Activated CD4-positive, alpha-beta T cell treated with anti-CD3 and anti-CD28 coated beads, Interleukin-2, amount 50 U/mL, for 1 hour (primary cell): ENCODE measurements around the gene FLOT2.
"Not testable (repeated sequence)": the region's sequence is repeated elsewhere in the genome, so short reads cannot be mapped to it uniquely, and the experiment has no call there.

Experiments
- DNase-seq: peaks from one replicate; pipeline ENCODE4 v3.0.0-alpha.2; 2020

FLOT2 gene

DNA sequence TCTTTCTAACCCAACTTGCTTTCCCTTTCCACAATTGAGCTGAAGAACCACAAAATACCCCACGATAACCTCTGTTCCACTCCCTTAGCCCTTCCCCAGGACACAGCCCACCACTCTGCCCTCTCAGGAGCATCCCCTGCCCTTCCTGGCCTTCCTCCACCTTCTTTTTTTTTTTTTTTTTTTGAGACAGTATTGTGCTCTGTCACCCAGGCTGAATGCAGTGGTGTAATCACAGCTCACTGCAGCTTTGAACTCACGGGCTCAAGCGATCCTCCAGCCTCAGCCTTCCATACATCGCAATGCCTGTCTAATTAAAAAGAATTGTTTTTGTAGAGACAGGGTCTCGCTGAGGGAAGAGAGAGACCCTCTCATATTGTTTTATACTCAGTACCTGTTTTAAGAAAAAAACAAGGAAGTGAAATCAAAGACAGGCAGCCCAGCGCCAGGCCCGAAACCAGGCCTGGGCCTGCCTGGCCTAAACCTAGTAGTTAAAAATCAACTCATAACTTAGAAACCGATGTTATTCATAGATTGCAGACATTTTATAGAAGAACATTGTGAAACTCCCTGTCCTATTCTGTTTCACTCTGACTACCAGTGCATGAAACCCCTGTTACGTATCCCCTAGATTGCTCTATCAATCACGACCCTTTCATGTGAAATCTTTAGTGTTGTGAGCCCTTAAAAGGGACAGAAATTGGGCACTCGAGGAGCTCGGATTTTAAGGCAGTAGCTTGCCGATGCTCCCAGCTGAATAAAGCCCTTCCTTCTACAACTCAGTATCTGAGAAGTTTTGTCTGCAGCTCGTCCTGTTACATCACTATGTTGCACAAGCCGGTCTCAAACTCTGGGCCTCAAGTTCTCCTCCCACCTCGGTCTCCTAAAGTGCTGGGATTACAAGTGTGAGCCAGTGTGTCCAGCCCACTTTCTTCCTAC, 4.0 kb downstream of the FLOT2 start:
- DNase-seq: peak; percentile 23

GRCh38 chr17:28892024-28892423, 5.5 kb downstream of the FLOT2 start:
- no peak for DNase-seq

- DNase-seq: no peak
Observed at GRCh38 chr17:28891201-28891600, 6.3 kb downstream of the FLOT2 start.

GRCh38 chr17:28889996-28890395, 7.5 kb downstream of the FLOT2 start:
- no peak for DNase-seq

GRCh38 chr17:28888832-28889231, 8.7 kb downstream of the FLOT2 start:
- DNase-seq: no peak

GRCh38 chr17:28887871-28888471, 9.6 kb downstream of the FLOT2 start:
- no peak for DNase-seq

GRCh38 chr17:28885951-28886350, 11.6 kb downstream of the FLOT2 start:
- no peak for DNase-seq

DNA sequence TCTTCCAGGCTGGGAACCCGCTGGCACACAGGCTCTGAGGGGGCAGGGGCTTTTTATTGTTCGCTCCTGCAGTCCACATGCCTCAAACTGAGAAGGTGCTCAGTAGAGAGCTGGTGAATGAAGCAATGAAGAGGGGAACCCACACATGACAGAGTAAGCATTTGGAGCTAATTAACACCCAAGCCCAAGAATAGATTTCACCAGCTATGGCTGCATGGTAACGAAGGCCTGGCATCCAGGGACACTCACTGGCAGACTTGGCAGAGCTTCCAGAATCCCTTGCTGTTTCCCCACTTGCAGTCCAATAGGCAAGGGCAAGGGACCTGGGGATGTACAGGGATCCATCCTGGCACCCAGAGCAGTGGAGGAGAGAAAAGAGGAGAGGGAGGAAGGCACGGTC, 12.2 kb downstream of the FLOT2 start:
- no peak for DNase-seq

- DNase-seq: no peak
Observed at GRCh38 chr17:28883967-28884702, 13.4 kb downstream of the FLOT2 start.

GRCh38 chr17:28882154-28882895, 15.2 kb downstream of the FLOT2 start:
- DNase-seq: no peak

DNA sequence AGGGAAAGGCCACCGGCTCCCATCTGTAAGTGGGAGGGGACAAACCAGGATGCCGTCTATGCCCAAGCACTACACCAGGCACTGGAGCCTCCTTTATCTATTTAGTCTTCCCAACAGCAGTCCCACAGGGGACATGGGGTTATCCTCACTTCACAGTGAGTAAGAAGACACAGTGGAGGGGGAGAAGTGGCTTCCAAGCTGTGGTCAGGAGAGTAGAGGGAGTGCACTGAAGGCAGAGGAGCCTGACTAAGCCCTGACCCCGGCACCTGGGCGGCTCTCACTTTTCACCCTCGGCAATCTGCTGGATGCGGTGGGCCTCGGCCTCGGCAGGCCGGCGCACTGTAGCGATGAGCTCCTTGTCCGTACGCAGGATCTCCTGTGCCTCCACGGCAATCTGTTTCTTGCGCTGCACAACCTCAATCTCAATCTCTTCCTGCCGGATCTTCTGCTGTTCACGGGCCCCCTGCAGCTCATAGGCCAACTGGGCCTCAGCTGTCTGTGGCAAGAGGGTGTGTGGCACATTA, 15.9 kb downstream of the FLOT2 start:
- no peak for DNase-seq

DNA sequence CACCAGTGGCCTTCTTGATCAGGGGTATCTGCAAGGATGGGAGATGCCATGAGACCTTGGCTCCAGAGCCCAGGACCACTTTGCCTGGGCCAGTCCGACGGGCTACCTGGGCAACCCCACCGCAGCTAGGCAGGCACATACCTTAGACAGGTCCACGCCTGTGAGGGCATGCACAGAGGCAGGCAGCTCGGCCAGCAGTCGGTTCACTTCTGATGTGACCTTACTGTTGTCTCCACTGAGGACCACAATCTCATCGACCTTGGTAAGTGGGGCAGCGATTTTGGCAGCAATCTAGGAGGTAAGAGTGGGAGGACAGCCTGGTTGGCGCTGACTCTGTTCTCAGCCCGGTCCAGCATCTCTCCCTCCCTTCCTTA, 17.0 kb downstream of the FLOT2 start:
- no peak for DNase-seq

DNA sequence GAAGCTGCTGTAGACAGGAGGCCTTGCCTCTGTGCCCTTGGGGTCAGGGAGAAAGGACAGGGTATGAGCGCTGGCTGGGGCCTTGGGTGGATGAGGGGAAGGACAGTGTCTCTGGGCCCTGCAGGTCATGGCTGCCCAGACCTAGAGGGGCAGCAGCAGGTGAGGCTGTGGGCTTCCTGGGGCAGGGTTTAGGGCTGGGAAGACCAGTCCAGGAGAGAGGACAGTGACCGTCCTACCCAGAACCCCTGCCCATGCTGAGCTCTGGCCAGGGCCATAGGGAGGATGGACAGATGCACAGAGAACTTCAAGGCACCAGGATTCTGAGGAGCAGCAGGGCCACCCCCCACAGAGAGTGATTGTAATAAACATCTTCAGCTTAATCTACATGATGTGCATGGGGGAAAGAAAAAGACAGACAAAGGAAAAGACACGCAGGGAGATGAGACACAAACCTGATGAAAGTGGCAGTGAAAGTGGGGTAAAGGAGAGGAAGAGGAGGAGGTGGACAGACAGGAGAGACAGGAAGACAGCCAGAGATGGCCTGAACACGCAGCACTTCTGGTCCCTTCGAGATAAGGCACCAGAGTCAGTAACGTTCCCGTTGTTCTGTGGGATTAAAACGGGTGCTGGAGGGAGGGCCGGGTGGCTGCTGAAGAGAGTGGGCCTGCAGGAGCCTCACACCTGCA, 17.5 kb downstream of the FLOT2 start:
- no peak for DNase-seq

- DNase-seq: no peak
Observed at GRCh38 chr17:28878981-28879380, 18.6 kb downstream of the FLOT2 start.

- DNase-seq: no peak
Observed at GRCh38 chr17:28878158-28878910, 19.2 kb downstream of the FLOT2 start.

DNA sequence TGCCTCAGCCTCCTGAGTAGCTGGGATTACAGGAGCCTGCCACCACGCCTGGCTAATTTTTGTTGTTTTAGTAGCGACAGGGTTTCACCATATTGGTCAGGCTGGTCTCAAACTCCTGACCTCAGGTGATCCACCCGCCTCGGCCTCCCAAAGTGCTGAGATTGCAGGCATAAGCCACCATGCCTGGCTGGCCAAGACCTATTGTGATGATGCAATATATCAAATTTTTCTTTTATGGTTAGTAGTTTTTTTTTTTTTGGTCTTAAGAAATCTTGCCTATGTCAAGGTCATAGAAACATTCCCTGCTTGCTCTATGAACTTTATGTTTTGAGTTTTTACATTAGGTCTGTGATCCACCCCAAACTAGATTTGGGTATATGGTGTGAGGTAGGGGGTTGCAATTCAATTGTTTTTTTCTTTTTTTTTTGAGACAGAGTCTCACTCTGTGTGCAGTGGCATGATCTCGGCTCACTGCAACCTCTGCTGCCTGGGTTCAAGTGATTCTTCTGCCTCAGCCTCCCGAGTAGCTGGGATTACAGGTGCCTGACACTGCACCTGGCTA, 20.3 kb downstream of the FLOT2 start:
- not testable (repeated sequence) for DNase-seq

DNA sequence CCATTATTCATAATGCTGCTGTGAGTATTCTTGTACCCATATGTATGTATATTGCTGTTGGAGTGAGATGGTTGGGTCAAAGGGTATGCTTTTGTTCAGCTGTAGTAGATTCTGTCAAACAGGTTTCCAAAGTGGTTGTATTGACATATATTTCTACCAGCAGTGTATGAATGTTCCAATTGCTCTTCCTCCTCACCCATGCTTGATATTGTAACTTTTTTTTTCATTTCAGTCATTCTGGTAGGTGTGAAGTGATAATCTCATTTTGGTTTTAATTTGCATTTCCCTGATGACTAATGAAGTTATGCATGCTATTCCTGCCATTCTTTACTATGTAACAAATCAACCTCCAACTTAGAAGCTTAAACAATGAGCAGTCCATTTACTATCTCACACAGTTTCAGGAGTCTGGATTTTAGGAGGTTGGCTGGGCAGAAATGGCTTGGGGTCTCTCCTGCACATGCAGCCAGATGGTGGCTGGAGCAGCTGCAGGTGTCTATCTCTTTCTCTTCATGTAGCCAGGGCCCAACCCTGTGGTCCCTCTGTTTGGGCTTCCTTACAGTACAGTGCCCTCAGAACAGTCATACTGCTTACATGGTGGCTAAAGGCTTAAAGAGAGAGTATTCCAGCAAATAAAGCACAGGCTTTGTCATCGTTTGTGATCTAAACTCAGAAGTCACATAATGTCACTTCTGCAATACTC, 21.5 kb downstream of the FLOT2 start:
- no peak for DNase-seq

DNA sequence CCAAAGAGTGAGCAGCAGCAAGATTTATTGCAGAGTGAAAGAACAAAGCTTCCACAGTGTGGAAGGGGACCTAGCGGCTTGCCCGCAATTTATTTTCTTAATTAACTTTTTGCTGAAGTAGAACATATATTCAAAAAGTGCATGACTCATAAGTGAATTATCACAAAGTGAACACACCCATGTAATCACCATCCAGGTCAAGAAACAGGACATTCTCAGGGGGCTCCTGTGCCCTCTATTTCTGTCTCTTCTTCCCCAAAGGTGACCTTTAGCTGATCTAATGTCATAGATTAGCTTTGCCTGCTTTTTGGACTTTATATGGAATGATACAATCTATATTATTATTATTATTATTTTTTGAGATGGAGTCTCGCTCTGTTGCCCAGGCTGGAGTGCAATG, 22.8 kb downstream of the FLOT2 start:
- no peak for DNase-seq

DNA sequence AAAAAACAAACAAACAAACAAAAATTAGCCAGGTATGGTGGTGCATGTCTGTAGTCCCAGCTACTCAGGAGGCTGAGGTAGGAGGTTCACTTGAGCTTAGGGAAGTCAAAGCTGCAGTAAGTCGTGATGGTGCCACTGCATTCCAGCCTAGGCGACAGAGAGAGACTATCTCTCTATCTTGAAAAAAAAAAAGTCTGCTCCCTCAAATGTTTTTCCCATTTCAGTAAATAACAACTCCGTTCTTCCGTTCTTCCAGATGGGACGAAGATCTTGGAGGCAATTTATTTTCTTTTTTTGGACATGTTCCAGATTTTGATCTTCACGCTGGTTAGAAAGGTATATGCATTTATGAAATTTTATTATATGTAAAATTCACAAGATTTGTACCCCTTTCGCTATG, 23.7 kb downstream of the FLOT2 start:
- DNase-seq: no peak

- peak; percentile 21 for DNase-seq
Observed at GRCh38 chr17:28871056-28871579, 26.4 kb downstream of the FLOT2 start.
